Measurements from ENCODE around the gene TFB1M.
A peak's percentile ranks its signal among the peaks of the same experiment; 100 is the strongest.

TFB1M gene

GRCh38 chr6:155311583-155311982 is 2.7 kb downstream of the TFB1M start:
- DNase-seq (ENCODE audit: low read depth): no peak
- H3K4me3 ChIP-seq (ENCODE audit: low read depth, low read length): no peak overlapping the region
- TF ChIP-seq CTCF (conservative IDR thresholded peaks at IDR 0.05; ENCODE audit: low read depth, low read length): no peak

- TF ChIP-seq CTCF (conservative IDR thresholded peaks at IDR 0.05; ENCODE audit: low read depth, low read length): no peak
- no peak overlapping the region for H3K4me3 ChIP-seq (ENCODE audit: low read depth, low read length)
- DNase-seq (ENCODE audit: low read depth): peak; percentile 56
Observed at GRCh38 chr6:155311086-155311485, 3.2 kb downstream of the TFB1M start.

GRCh38 chr6:155310596-155310995 is 3.7 kb downstream of the TFB1M start:
- H3K4me3 ChIP-seq (ENCODE audit: low read depth, low read length): no peak overlapping the region
- TF ChIP-seq CTCF (conservative IDR thresholded peaks at IDR 0.05; ENCODE audit: low read depth, low read length): no peak
- peak; percentile 43 for DNase-seq (ENCODE audit: low read depth)

- no peak for DNase-seq (ENCODE audit: low read depth)
- no peak for TF ChIP-seq CTCF (conservative IDR thresholded peaks at IDR 0.05; ENCODE audit: low read depth, low read length)
- H3K4me3 ChIP-seq (ENCODE audit: low read depth, low read length): no peak overlapping the region
Observed at GRCh38 chr6:155309150-155309549, 5.1 kb downstream of the TFB1M start.

- DNase-seq (ENCODE audit: low read depth): no peak
- no peak overlapping the region for H3K4me3 ChIP-seq (ENCODE audit: low read depth, low read length)
- no peak for TF ChIP-seq CTCF (conservative IDR thresholded peaks at IDR 0.05; ENCODE audit: low read depth, low read length)
Observed at GRCh38 chr6:155306958-155307357, 7.3 kb downstream of the TFB1M start.

GRCh38 chr6:155303361-155303870 is 10.9 kb downstream of the TFB1M start:
- peak; percentile 72 for DNase-seq (ENCODE audit: low read depth)
- no peak for TF ChIP-seq CTCF (conservative IDR thresholded peaks at IDR 0.05; ENCODE audit: low read depth, low read length)
- no peak overlapping the region for H3K4me3 ChIP-seq (ENCODE audit: low read depth, low read length)

- TF ChIP-seq CTCF (conservative IDR thresholded peaks at IDR 0.05; ENCODE audit: low read depth, low read length): no peak
- no peak overlapping the region for H3K4me3 ChIP-seq (ENCODE audit: low read depth, low read length)
- DNase-seq (ENCODE audit: low read depth): peak; percentile 86
Observed at GRCh38 chr6:155301867-155302266, 12.4 kb downstream of the TFB1M start.
